HEK293 (cell line): ENCODE data around the gene UBIAD1.
"Not testable (repeated sequence)": the region's sequence is repeated elsewhere in the genome, so short reads cannot be mapped to it uniquely, and the experiment has no call there.

Experiments
- ATF2 ChIP-seq: fragments of 450-650 bp; formaldehyde crosslinking; IDR thresholded peaks from 2 replicates; pipeline ENCODE4 v1.5.1; 2016; ENCODE audit warnings: missing biosample characterization, missing genetic modification characterization, low read depth
- BCL11A ChIP-seq: fragments of 450-650 bp; formaldehyde crosslinking; IDR thresholded peaks from 2 replicates; pipeline ENCODE4 v1.5.1; 2016; ENCODE audit warnings: low read depth, missing biosample characterization, missing genetic modification characterization
- CTCF ChIP-seq: fragments of 450-650 bp; formaldehyde crosslinking; IDR thresholded peaks from 2 replicates; pipeline ENCODE4 v1.5.1; 2016; ENCODE audit warnings: missing biosample characterization, missing genetic modification characterization
- MYNN ChIP-seq: fragments of 450-650 bp; formaldehyde crosslinking; IDR thresholded peaks from 2 replicates; pipeline ENCODE4 v1.5.1; 2016; ENCODE audit warnings: missing biosample characterization, missing genetic modification characterization, borderline replicate concordance
- YY1 ChIP-seq: fragments of 450-650 bp; formaldehyde crosslinking; IDR thresholded peaks from 2 replicates; pipeline ENCODE4 v1.5.1; 2018; ENCODE audit warnings: missing biosample characterization, missing genetic modification characterization
- ZBTB48 ChIP-seq: fragments of 450-650 bp; formaldehyde crosslinking; IDR thresholded peaks from 2 replicates; pipeline ENCODE4 v1.5.1; 2016; ENCODE audit warnings: missing biosample characterization, missing genetic modification characterization
- ZFP41 ChIP-seq: fragments of 450-650 bp; formaldehyde crosslinking; IDR thresholded peaks from 2 replicates; pipeline ENCODE4 v1.5.1; 2016; ENCODE audit warnings: missing biosample characterization, missing genetic modification characterization, borderline replicate concordance
- ZFP69B ChIP-seq: fragments of 450-650 bp; formaldehyde crosslinking; IDR thresholded peaks from 2 replicates; pipeline ENCODE4 v1.5.1; 2016; ENCODE audit warnings: missing biosample characterization, missing genetic modification characterization
- ZNF274 ChIP-seq, 2 experiments: fragments of 200-500 bp in 1 of 2; fragments of 450-650 bp in 1 of 2; sonication (Bioruptor generic) in 1 of 2; formaldehyde crosslinking in 1 of 2; IDR thresholded peaks; 2 replicates each; pipeline versions ENCODE4 v1.5.1 to v1.6.1; 2014 to 2016; ENCODE audit warnings: borderline replicate concordance in 1 of 2, inconsistent platforms in 1 of 2, low read length in 1 of 2, missing biosample characterization in 1 of 2, missing genetic modification characterization in 1 of 2
- ZNF621 ChIP-seq: fragments of 450-650 bp; formaldehyde crosslinking; IDR thresholded peaks from 2 replicates; pipeline ENCODE4 v1.5.1; 2017; ENCODE audit warnings: missing biosample characterization, missing genetic modification characterization

GRCh38 chr1:11267350-11268337, 5.4 kb upstream of the UBIAD1 start:
- not testable (repeated sequence) for TF ChIP-seq YY1 (tag by site-specific recombination); CTCF; ZFP41 (tag by site-specific recombination); ZBTB48 (tag by site-specific recombination); ZFP69B (tag by site-specific recombination); ZNF274 (IDR thresholded peaks at IDR 0.05; ENCODE audit: low read length); ZNF274 (tag by site-specific recombination; IDR thresholded peaks at IDR 0.05; ENCODE audit: borderline replicate concordance); MYNN (tag by site-specific recombination); ATF2 (tag by site-specific recombination); ZNF621; BCL11A (tag by site-specific recombination)
